DMS53 treated with DMSO at 0.1 percent for 48 hours (cell line): ENCODE data around the gene CACNA1A.
"Not testable (repeated sequence)": the region's sequence is repeated elsewhere in the genome, so short reads cannot be mapped to it uniquely, and the experiment has no call there.

Experiments used
- DNase-seq: peaks from one replicate; lab custom pipeline; 2025; ENCODE audit not compliant: unreplicated experiment; lab: John Stamatoyannopoulos, UW

The CACNA1A gene

DNA sequence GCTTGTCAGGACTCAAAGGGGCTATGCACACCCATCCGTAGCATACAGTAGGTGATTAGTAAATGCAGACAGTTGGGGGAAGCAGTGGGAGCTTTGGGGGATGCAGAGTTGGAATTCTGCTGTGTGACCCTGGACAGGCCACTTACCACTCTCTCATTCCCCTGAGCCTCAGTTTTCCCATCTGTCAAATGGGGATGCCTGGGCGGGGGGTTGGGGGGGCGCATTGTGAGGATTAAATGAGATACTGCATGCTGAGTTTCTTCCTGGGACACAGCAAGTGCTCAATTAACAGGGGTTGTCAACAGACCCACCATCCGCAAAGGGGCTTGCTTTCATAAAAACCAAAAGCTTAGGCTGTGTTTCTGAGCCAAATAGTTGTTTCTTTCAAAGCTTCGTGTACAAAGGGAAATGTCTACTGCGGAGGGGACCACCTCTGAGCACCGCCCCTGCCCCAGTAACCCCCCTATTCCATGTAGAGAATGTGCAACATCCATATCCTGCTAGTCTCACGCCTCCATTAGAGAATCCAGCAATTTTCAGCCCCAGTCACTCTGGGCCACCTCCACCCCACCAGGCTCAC is 223.7 kb downstream of the CACNA1A start:
- DNase-seq: no peak

DNA sequence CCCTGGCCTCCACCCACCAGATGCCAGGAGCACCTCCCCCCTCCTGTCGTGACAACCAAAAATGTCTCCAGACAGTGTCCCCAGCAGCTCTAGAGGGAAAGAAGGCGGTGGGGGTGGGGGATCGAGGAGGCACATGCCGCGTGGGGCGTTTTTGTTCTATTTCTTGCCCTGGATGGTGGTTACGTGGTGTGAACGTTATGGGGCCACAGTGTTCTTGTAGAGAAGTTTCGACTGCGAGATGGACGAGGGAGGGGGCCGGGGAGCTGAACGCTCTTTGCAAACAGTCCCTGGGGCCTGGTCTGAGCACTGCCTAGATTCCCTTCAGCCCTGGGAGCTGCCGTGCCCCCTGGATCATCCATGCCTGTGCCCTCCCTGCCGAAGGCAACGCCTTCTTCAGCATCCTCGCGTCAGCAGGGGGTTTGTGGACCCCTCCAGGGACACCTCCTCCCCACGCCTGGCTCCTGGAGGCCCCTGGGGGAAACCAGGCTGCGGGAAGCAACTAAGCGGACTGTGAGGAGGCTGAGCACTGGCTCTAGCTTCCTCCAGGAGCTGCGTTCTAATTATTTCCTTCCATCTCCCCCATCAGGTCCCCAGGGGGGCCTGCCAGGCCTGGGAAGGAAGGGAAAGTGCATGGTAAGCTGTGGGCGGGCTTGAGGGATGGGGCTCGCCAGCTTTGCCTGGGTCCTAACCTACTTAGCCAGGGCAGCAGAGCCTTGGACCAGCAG is 224.6 kb downstream of the CACNA1A start:
- no peak for DNase-seq

GRCh38 chr19:13277104-13277809 is 229.0 kb downstream of the CACNA1A start:
- peak; percentile 41 for DNase-seq

DNA sequence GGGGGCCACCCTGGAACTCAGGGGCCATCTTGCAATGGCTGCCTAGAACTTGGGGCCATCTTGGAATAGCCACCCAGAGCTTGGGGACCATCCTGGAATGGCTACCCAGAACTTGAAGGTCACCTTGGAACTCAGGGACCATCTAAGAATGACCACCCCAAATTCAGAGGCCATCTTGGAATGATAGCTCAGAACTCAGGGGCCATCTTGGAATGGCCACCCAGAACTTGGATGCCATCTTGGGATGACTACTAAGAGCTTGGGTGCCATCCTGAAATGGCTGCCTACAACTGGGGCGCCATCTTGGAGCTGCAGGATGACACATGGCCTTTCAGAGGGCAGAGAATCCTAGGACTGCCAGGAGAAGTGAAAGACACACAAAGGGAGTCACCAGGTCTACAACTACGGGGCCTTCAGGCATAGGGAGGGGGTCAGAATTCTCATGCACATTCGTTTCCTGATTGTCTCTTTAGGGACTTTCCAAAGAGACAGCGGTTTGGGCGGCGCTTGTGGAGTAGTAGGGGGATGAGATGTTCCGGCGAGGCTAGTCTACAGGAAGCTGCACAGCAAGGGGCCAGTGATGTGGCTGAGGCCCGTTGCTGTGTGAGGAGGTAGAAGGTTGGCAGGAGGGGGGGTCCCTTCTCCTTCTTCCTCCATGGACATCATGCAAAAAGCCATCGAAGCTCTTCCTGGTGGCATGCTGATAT is 231.1 kb downstream of the CACNA1A start:
- DNase-seq: no peak

GRCh38 chr19:13270514-13271105 is 235.7 kb downstream of the CACNA1A start:
- DNase-seq: no peak

GRCh38 chr19:13269348-13269747 is 236.9 kb downstream of the CACNA1A start:
- no peak for DNase-seq

DNA sequence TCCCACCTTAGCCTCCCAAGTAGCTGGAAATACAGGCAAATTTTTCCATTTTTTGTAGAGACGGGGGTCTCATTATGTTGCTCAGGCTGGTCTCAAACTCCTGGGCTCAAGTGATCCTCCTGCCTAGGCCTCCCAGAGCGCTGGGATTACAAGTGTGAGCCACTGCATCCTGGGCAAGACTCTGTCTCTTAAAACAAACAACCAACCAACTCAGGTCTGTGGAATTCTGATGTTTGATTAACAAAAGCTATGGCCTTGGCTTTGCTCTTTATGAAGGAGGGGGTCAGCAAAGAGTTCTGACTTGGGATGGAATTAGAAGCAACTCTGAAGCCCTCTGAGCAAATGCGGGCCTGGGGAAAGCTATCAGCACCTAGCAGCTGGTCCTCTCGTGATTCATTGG is 238.4 kb downstream of the CACNA1A start:
- no peak for DNase-seq

GRCh38 chr19:13267131-13267530 is 239.1 kb downstream of the CACNA1A start:
- DNase-seq: no peak

GRCh38 chr19:13262450-13262849 is 243.8 kb downstream of the CACNA1A start:
- peak; percentile 3 for DNase-seq

DNA sequence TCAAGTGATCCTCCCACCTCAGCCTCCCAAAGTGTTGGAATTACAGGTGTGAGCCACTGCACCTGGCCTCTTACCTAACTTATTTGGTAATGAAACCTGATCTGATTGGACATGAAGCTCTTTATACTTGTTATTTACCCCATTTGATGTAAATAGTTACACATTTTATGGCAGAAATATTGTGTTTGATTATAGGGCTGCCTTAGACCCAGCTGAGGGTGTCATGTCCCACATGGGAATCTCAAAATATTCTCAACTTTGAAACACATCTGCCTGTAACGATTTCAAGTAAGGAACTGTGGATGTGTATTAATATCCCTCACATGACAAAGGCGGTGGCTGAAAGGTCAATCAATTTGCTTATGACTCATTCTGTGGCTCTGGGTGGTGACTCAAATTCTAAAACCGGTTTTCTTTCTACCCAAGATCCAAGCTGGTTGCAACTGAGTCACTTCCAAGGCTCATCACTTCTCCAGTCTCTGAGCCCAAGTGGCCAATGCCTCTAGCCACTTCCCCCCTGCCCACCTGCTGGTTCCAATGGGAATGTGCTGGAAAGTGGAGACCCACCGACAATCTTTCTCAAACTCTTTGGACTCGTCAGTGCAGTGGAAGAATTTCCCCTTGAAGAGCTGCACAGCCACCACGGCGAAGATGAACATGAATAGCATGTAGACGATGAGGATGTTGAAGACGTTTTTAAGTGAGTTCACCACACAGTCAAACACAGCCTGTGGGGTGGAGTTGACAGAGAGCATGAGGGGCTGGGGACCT is 245.2 kb downstream of the CACNA1A start:
- DNase-seq: peak; percentile 47

DNA sequence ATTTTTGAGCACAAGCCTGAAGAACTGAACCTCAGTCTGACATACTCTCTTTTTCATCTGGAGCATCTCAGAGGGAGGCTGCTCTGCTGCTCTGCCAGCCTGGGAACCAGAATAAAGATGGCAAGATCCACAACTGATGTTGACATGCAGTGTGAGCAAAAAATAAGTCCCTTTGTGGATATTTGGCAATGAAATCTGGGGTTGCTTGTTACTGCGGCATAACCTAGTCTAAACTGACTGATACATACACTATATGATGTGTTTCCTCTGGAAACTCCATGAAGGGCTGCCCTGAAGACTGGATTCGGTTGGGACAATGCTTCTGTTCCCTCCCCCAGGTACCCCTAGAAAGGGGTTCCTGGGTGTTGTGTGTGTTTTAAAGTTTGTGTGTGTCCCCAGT is 249.4 kb downstream of the CACNA1A start:
- DNase-seq: no peak

- DNase-seq: not testable (repeated sequence)
Observed at GRCh38 chr19:13256398-13256797, 249.9 kb downstream of the CACNA1A start.

DNA sequence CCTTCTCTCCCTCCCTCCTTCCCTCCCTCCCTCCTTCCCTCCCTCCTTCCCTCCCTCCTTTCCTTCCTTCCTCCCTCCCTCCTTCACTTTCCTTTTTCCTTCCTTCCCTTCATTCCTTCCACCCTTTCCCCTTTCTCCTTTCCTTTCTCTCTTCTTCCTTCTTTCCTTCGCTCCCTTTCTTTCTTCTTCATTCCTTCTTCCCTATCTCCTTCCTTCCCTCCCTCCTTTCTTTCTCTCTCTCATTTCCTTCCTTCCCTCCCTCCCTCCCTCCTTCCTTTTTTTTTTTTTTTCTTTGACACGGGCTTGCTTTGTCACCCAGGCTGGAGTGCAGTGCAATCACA is 250.6 kb downstream of the CACNA1A start:
- no peak for DNase-seq

DNA sequence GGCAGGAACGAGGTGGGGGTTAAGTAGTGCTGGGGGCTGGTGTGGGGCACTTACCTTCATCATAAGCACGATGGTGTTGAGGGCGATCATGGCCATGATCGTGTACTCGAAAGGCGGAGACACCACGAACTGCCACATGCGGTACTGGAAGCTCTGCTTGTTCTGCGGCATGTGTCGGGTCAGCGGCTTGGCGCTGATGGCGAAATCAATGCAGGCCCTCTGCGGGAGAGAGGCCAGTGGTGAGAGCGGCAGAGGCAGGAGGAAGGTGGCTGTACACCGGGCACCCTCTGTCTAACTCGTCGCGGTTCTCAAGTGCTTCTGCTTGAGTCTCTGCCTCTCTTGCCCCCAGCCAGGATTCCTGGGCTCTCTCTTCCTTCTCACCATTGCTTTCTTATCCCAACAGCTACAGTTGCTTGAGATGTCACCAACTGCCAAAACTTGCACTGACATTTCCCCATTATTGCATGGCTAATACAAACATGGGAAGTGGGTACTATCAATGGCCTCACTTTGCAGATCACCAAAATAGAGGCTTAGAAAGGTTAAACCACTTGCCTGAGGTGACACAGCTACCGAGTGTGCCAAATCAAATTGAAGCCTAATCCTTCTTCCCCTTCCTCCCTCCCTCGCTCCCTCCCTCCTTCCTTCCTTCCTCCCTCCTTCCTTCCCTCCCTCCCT is 251.1 kb downstream of the CACNA1A start:
- no peak for DNase-seq

- no peak for DNase-seq
Observed at GRCh38 chr19:13252569-13253335, 253.5 kb downstream of the CACNA1A start.

DNA sequence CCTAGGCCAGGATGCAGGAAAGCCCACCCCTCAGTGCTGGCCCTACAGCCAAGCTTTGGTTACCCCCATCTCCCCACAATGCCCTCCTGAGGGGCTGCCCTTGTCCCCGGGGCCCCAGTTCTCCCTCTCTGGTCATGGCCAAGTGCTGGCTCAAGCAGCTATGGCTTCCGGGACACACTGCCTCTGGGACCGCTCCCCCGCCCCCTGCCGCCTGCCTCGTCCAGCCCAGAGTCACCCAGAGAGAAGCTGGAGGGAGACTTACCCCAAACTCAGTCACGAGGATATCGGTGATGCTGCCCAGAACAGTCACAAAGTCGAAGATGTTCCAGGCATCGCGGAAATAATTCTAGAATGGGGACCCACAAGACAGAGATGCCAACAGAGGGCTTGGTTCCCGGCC is 261.4 kb downstream of the CACNA1A start:
- no peak for DNase-seq

GRCh38 chr19:13241231-13242104 is 264.8 kb downstream of the CACNA1A start:
- DNase-seq: no peak

DNA sequence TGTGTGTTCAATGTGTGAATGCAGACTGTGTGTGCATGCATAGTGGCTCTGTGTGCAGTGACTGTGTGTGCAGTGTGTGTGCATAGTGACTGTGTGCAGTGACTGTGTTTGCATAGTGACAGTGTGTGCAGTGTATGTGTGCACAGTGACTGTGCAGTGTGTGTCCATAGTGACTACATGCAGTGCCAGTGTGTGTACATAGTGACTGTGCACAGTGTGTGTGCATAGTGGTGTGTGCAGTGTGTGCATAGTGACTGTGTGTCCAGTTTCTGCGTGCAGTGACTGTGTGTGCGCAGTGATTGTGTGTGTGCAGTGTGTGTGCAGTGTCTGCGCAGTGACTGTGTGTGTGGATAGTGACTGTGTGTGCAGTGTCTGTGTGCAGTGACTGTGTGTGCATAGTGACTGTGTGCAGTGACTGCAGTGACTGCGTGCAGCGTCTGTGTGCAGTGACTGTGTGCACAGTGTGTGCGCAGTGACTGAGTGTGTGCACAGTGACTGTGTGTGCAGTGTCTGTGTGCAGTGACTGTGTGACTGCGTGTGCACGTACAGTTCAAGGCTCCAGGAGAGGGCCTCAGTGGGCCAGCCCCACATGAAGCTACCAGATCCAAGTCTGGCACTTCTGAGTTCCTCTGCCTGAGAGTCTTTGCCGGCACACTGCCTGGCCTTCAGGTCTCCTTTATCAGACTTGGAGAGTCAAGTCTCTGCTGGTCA is 265.8 kb downstream of the CACNA1A start:
- DNase-seq: no peak
